MCF 10A (cell line): Measurements from ENCODE around the gene COG1. TPM values are rescaled to one million over a fixed set of nuclear protein-coding genes. Genes with fewer than 3 reads are reported as not detected.

Experiments
- BruUV-seq: library from RNA; stranded (reverse); fragments of 400-500 nt; replicated peaks from 2 replicates; lab custom pipeline; 2021; lab: Mats Ljungman, UMichigan
- CTCF ChIA-PET: fragments of 300-600 bp; sonication (Branson Sonifier 250); formaldehyde crosslinking; extraction: SDS; loops from one replicate; lab custom pipeline; 2021; ENCODE audit warnings: antibody characterized with exemption, inconsistent platforms; lab: Yijun Ruan, JAX
- POLR2A ChIA-PET: fragments of 300-600, 350-650 bp; sonication (Branson Sonifier 250); formaldehyde crosslinking; extraction: SDS; loops from one replicate; lab custom pipeline; 2020; ENCODE audit warnings: antibody characterized with exemption, inconsistent platforms; lab: Yijun Ruan, JAX
- DNase-seq: peaks from one replicate; pipeline ENCODE4 v3.0.0-alpha.2; 2018; ENCODE audit not compliant: unreplicated experiment
- H3K27ac Mint-ChIP-seq: one replicate; pipeline ENCODE4 v1.8.0; 2022; ENCODE audit warnings: mild to moderate bottlenecking, low read depth, mixed read lengths; ENCODE audit not compliant: unreplicated experiment
- H3K27me3 Mint-ChIP-seq: one replicate; pipeline ENCODE4 v1.8.0; 2022; ENCODE audit warnings: mixed read lengths; ENCODE audit not compliant: insufficient read depth, unreplicated experiment
- H3K36me3 Mint-ChIP-seq: one replicate; pipeline ENCODE4 v1.8.0; 2022; ENCODE audit warnings: mild to moderate bottlenecking, moderate library complexity, mixed read lengths; ENCODE audit not compliant: insufficient read depth, unreplicated experiment
- H3K4me1 Mint-ChIP-seq: one replicate; pipeline ENCODE4 v1.8.0; 2022; ENCODE audit warnings: mixed read lengths; ENCODE audit not compliant: insufficient read depth, unreplicated experiment
- H3K4me3 Mint-ChIP-seq: one replicate; pipeline ENCODE4 v1.8.0; 2022; ENCODE audit warnings: mild to moderate bottlenecking, moderate library complexity, mixed read lengths; ENCODE audit not compliant: unreplicated experiment
- H3K9me3 Mint-ChIP-seq: one replicate; pipeline ENCODE4 v1.8.0; 2022; ENCODE audit warnings: mixed read lengths; ENCODE audit not compliant: unreplicated experiment
- intact Hi-C: fragments of 100-400 bp; cut with micrococcal nuclease; formaldehyde crosslinking; loops from 2 replicates; pipeline ENCODE4 v1.14.1; 2022
- total RNA-seq: library from RNA; stranded (reverse); gene quantifications from 2 replicates; pipeline ENCODE4 v1.2.3, GENCODE V29; 2022
- TF ChIP-seq, protein P1 (sequence below): fragments of 200-600 bp; IDR thresholded peaks from one replicate; pipeline ENCODE4 v1.8.0; 2022; ENCODE audit warnings: antibody characterized with exemption, mild to moderate bottlenecking; ENCODE audit not compliant: unreplicated experiment

Gene COG1
- total RNA-seq, 1 experiment from 2014 or later, result 42.8 TPM

DNA sequence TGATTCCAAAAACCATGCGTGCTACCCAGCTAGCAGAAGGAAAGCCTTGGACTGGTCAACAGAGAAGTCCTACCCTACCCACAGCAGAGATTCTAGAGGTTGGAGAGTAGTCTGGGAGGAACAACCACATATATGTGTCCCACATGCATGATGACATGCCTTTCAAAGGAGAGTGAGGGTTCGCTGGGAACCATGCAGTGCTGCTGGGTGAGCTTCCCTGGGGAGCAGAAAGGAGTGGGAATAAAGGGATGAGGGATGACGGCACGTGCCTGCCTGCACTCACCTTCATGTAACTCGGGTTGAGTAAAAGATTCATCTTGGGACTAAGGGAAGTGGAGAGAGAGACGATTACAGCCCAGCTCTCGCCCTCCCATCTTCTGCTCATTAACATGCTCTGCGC lies 59.0 kb downstream of the COG1 start:
- intact Hi-C loops, result no loop called here
- Mint-ChIP-seq H3K4me3 (no peak overlapping the region), H3K4me1 (no peaks in the 10 kb centered on the region), H3K36me3 (peaks cover 11% of the 10 kb centered on the region), H3K27ac (no peak overlapping the region), H3K27me3 (no peaks in the 10 kb centered on the region), H3K9me3 (no peaks in the 10 kb centered on the region)
- POLR2A ChIA-PET, result no interaction called here
- no TSS peak for BruUV-seq
- DNase-seq, result no peak
- TF ChIP-seq, protein P1, sequence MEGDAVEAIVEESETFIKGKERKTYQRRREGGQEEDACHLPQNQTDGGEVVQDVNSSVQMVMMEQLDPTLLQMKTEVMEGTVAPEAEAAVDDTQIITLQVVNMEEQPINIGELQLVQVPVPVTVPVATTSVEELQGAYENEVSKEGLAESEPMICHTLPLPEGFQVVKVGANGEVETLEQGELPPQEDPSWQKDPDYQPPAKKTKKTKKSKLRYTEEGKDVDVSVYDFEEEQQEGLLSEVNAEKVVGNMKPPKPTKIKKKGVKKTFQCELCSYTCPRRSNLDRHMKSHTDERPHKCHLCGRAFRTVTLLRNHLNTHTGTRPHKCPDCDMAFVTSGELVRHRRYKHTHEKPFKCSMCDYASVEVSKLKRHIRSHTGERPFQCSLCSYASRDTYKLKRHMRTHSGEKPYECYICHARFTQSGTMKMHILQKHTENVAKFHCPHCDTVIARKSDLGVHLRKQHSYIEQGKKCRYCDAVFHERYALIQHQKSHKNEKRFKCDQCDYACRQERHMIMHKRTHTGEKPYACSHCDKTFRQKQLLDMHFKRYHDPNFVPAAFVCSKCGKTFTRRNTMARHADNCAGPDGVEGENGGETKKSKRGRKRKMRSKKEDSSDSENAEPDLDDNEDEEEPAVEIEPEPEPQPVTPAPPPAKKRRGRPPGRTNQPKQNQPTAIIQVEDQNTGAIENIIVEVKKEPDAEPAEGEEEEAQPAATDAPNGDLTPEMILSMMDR, result no peak
- CTCF ChIA-PET, result interaction anchor here (1.1 to 14.6 kb wide), 3 partner anchors 106 to 526 kb away, joined by 3 to 301 read pairs (median 3); no protein-coding TSS in a partner anchor

DNA sequence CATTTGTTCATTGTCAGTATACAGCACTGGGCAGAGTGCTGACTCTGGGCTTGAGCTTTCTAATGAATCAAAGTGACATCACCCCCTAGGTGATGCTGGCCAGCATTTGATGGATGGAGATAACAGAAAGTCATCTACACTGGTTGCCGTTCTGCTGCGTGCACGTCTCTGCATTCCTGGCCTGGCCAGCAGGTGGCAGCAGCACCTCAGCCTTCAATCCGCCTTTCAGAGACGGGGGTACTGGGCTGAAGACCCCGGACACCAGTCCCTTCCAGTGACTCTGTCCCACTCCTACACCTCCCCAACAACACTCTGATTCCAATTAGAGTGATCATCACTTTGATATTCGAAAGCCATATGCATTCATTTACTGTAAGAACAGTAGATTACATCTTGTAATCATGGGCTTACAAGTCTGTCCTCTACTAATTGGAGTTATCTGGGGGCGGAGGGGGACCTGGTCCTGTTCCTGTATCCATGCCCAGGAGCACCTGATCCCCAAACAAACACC lies 62.9 kb downstream of the COG1 start:
- Mint-ChIP-seq H3K27me3 (no peaks in the 10 kb centered on the region), H3K27ac (no peak overlapping the region), H3K9me3 (no peaks in the 10 kb centered on the region), H3K4me3 (no peak overlapping the region), H3K36me3 (peaks cover 4% of the 10 kb centered on the region), H3K4me1 (no peaks in the 10 kb centered on the region)
- TF ChIP-seq, protein P1, result peak; percentile 98
- CTCF ChIA-PET, result interaction anchor here (0.6 to 14.6 kb wide), 45 partner anchors 9 to 779 kb away, joined by 3 to 301 read pairs (median 4); partner anchors contain the start of gene COG1
- POLR2A ChIA-PET, result interaction anchor here (1.2 to 3.3 kb wide), 2 partner anchors 114 kb away, joined by 4 to 17 read pairs; no protein-coding TSS in a partner anchor
- intact Hi-C loops, result loop anchor here (1.0 to 5.0 kb wide), 4 partner anchors 56 to 529 kb away; no protein-coding TSS in a partner anchor
- peak; percentile 43 for DNase-seq
- no TSS peak for BruUV-seq

DNA sequence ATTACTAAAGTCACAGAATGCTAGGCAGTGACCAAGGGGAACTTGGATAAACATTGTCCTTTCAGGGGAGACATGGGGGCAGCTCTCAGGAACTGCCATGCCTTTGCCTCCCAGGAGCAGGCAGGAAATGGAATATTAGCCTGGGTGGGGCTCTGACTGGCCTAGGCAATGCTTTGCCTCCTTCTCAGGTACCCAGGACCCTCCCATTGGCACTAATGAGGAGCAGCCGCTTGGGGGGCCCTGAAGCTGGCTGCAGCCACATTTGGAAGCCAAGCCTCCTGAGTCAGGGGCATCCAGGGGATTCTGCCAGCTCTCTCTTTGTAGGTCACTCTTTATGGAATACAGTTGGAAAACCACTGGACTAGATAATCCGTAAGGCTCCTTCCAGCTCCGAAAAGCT lies 63.4 kb downstream of the COG1 start:
- POLR2A ChIA-PET, result interaction anchor here (0.9 to 1.2 kb wide), 2 partner anchors 56 to 113 kb away, joined by 4 read pairs; no protein-coding TSS in a partner anchor
- Mint-ChIP-seq H3K36me3 (peaks cover 4% of the 10 kb centered on the region), H3K4me3 (no peak overlapping the region), H3K9me3 (no peaks in the 10 kb centered on the region), H3K27me3 (no peaks in the 10 kb centered on the region), H3K4me1 (no peaks in the 10 kb centered on the region), H3K27ac (no peak overlapping the region)
- intact Hi-C loops, result loop anchor here (5.0 kb wide), 1 partner anchor 166 kb away; no protein-coding TSS in a partner anchor
- TF ChIP-seq, protein P1, result no peak
- CTCF ChIA-PET, result interaction anchor here (0.6 to 14.6 kb wide), 17 partner anchors 10 to 721 kb away, joined by 3 to 301 read pairs (median 4); no protein-coding TSS in a partner anchor
- DNase-seq, result no peak
- no TSS peak for BruUV-seq

- DNase-seq, result no peak
- CTCF ChIA-PET, result interaction anchor here (0.6 to 14.6 kb wide), 2 partner anchors 87 to 111 kb away, joined by 3 to 301 read pairs; no protein-coding TSS in a partner anchor
- no peak overlapping the region for H3K27ac Mint-ChIP-seq
Measured at GRCh38 chr17:73257516-73257915, 64.7 kb downstream of the COG1 start.

More at GRCh38 chr17:73257516-73257915, 64.7 kb downstream of the COG1 start:
- Mint-ChIP-seq H3K4me1 (no peaks in the 10 kb centered on the region), H3K4me3 (no peak overlapping the region), H3K27me3 (no peaks in the 10 kb centered on the region), H3K36me3 (peaks cover 2% of the 10 kb centered on the region), H3K9me3 (no peaks in the 10 kb centered on the region)
- no TSS peak for BruUV-seq
- TF ChIP-seq, protein P1, result no peak
- POLR2A ChIA-PET, result no interaction called here
- intact Hi-C loops, result loop anchor here (5.0 kb wide), 1 partner anchor 165 kb away; no protein-coding TSS in a partner anchor

Other genes with a start within 250 kb of the COG1 start
- 15.8 and 16.1 TPM in 2 replicates for gene SLC39A11, start 100.4 kb upstream of the COG1 start, total RNA-seq
- gene SSTR2, start 28.0 kb upstream of the COG1 start, total RNA-seq, result not detected in 2 replicates
- not detected in 2 replicates for gene CPSF4L, start 68.8 kb downstream of the COG1 start, total RNA-seq
- gene CDC42EP4, start 118.9 kb downstream of the COG1 start, total RNA-seq, result 11.0 and 12.2 TPM in 2 replicates